CD14-positive monocyte (primary cell): Measurements from ENCODE around the gene MYO1D. TPM values are rescaled to one million over a fixed set of nuclear protein-coding genes. Genes with fewer than 3 reads are reported as not detected.

Experiments
- DNase-seq, 3 donors: peaks; one replicate each; pipeline ENCODE4 v3.0.0-alpha.2; 2011 to 2022
- H2AFZ ChIP-seq: 2 replicates; pipeline ENCODE4 v1.6.0; 2012; ENCODE audit warnings: mild to moderate bottlenecking, low read depth, low read length, inconsistent platforms; ENCODE audit not compliant: insufficient read depth, poor library complexity, severe bottlenecking
- H3K27ac ChIP-seq, 2 donors: 1 replicate in 1 of 2; 2 replicates in 1 of 2; pipeline ENCODE4 v1.5.1; 2012 to 2013; ENCODE audit warnings: low read length in 2 of 2, control low read depth in 1 of 2, inconsistent platforms in 1 of 2, low read depth in 1 of 2, mild to moderate bottlenecking in 1 of 2
- H3K27me3 ChIP-seq, 2 donors: one replicate each; pipeline versions ENCODE4 v1.6.0 to v1.6.1; 2011 to 2013; ENCODE audit warnings: low read length in 2 of 2; ENCODE audit not compliant: control insufficient read depth in 2 of 2, insufficient read depth in 2 of 2
- H3K36me3 ChIP-seq, 2 donors: replicated peaks in 1 of 2; 1 replicate in 1 of 2; 2 replicates in 1 of 2; pipeline versions ENCODE4 v1.5.1 to v1.6.1; 2012 to 2013; ENCODE audit warnings: low read length in 2 of 2, control low read depth in 1 of 2, inconsistent platforms in 1 of 2, mild to moderate bottlenecking in 1 of 2; ENCODE audit not compliant: insufficient read depth in 2 of 2, control insufficient read depth in 1 of 2
- H3K4me1 ChIP-seq, 2 donors: 1 replicate in 1 of 2; 2 replicates in 1 of 2; pipeline versions ENCODE4 v1.5.1 to v1.6.1; 2012 to 2013; ENCODE audit warnings: low read length in 2 of 2, control low read depth in 1 of 2, inconsistent platforms in 1 of 2, mild to moderate bottlenecking in 1 of 2, moderate library complexity in 1 of 2; ENCODE audit not compliant: insufficient read depth in 2 of 2, control insufficient read depth in 1 of 2
- H3K4me2 ChIP-seq: replicated peaks from 2 replicates; pipeline ENCODE3; 2012; ENCODE audit warnings: low read length, moderate library complexity, mild to moderate bottlenecking; ENCODE audit not compliant: poor library complexity, severe bottlenecking; ENCODE audit errors: extremely low read depth
- H3K4me3 ChIP-seq, 3 experiments: fragments of 200-600 bp in 1 of 3; sonication (generic) in 1 of 3; replicated peaks in 1 of 3; 1 replicate in 2 of 3; 2 replicates in 1 of 3; pipeline ENCODE4 v1.5.1; 2011 to 2013; ENCODE audit warnings: low read length in 3 of 3, mild to moderate bottlenecking in 3 of 3, control low read depth in 2 of 3, low read depth in 2 of 3, inconsistent platforms in 1 of 3, moderate library complexity in 1 of 3
- H3K79me2 ChIP-seq: 2 replicates; pipeline ENCODE4 v1.6.0; 2012; ENCODE audit warnings: mild to moderate bottlenecking, control low read depth, inconsistent platforms, low read length, moderate library complexity; ENCODE audit not compliant: insufficient read depth
- H3K9ac ChIP-seq: 2 replicates; pipeline ENCODE4 v1.6.0; 2017; ENCODE audit warnings: low read length, mild to moderate bottlenecking; ENCODE audit not compliant: insufficient read depth, poor library complexity, severe bottlenecking
- H3K9me3 ChIP-seq, 2 donors: replicated peaks in 1 of 2; 1 replicate in 1 of 2; 2 replicates in 1 of 2; pipeline versions ENCODE4 v1.5.1 to v1.6.1; 2012 to 2013; ENCODE audit warnings: low read length in 2 of 2, control low read depth in 1 of 2; ENCODE audit not compliant: control insufficient read depth in 1 of 2, insufficient read depth in 1 of 2
- H4K20me1 ChIP-seq: 2 replicates; pipeline ENCODE4 v1.6.0; 2012; ENCODE audit warnings: mild to moderate bottlenecking, low read length, control low read depth, moderate library complexity; ENCODE audit not compliant: insufficient read depth
- H3K27ac Mint-ChIP-seq, 7 donors: one replicate each; pipeline ENCODE4 v1.8.0; 2020; ENCODE audit warnings: mild to moderate bottlenecking in 7 of 7, mixed read lengths in 7 of 7, moderate library complexity in 6 of 7, inconsistent platforms in 2 of 7
- H3K27me3 Mint-ChIP-seq, 3 donors: one replicate each; pipeline ENCODE4 v1.8.0; 2021 to 2022; ENCODE audit warnings: low read depth in 3 of 3, mild to moderate bottlenecking in 3 of 3, mixed read lengths in 3 of 3, moderate library complexity in 3 of 3, inconsistent platforms in 1 of 3
- H3K36me3 Mint-ChIP-seq, 2 donors: one replicate each; pipeline ENCODE4 v1.8.0; 2020; ENCODE audit warnings: mixed read lengths in 2 of 2, inconsistent platforms in 1 of 2, mild to moderate bottlenecking in 1 of 2
- H3K4me1 Mint-ChIP-seq: one replicate; pipeline ENCODE4 v1.8.0; 2020; ENCODE audit warnings: mild to moderate bottlenecking, mixed read lengths
- H3K4me3 Mint-ChIP-seq, 2 donors: one replicate each; pipeline ENCODE4 v1.8.0; 2020; ENCODE audit warnings: mild to moderate bottlenecking in 2 of 2, mixed read lengths in 2 of 2, moderate library complexity in 1 of 2
- H3K9me3 Mint-ChIP-seq, 7 donors: one replicate each; pipeline ENCODE4 v1.8.0; 2020 to 2022; ENCODE audit warnings: mixed read lengths in 7 of 7, mild to moderate bottlenecking in 6 of 7, moderate library complexity in 6 of 7, inconsistent platforms in 2 of 7
- WGBS: methylation state at CpG from one replicate; pipeline ENCODE4 v1.1.5; 2013; ENCODE audit warnings: missing lambda C conversion rate; ENCODE audit not compliant: insufficient coverage; 5-methylcytosine and 5-hydroxymethylcytosine counted together
- intact Hi-C, 2 donors: fragments of 100-400 bp; cut with micrococcal nuclease; formaldehyde crosslinking; loops; one replicate each; pipeline versions ENCODE4 v1.15.0 to v1.15.1; 2023
- polyA plus RNA-seq, 3 donors: library from polyadenylated mRNA; depleted of rRNA in 1 of 3; unstranded in 2 of 3; stranded (reverse) in 1 of 3; fragments of 300-500 nt in 2 of 3; fragments of >200 nt in 1 of 3; fragmentation: Illumina TruSeq in 2 of 3; gene quantifications; 1 replicate in 2 of 3; 2 replicates in 1 of 3; pipeline ENCODE4 v1.2.3, GENCODE V29; 2012 to 2021
- TF ChIP-seq, protein P1 (sequence below): fragments of 200-600 bp; IDR thresholded peaks from one replicate; pipeline ENCODE4 v1.8.0; 2022; ENCODE audit warnings: antibody characterized with exemption, mild to moderate bottlenecking

MYO1D gene
- polyA plus RNA-seq, 3 donors: 0.22 to 0.39 (median 0.26) TPM

DNA sequence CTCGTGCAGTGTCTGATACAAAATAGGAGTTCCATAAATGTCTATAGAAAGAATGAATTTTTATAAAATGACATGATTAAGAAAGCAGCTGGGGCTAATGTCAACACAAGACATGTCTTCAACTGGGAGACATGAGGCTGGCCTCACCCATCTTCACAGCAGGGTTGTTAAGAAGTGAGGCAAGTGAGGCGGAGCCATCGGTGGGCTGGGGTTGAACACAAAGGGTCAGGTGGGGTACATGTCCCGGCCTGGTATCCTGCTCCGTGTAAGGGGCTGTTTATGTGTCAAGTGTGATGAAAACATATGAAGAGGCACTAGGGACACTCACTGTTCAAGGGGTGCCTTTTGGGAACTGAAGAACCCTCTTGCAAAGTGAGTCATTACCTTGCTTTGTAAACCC, 368.0 kb downstream of the MYO1D start:
- Mint-ChIP-seq H3K36me3 (no peaks in the 10 kb centered on the region), H3K27ac (no peak overlapping the region), H3K4me1 (peaks cover 24% of the 10 kb centered on the region), H3K27me3 (peaks cover 3 to 10% (median 5%) of the 10 kb centered on the region in 3 donors), H3K9me3 (no peaks in the 10 kb centered on the region), H3K4me3 (no peak overlapping the region)
- no peaks in the 10 kb centered on the region for H3K36me3 ChIP-seq
- TF ChIP-seq, protein P1, sequence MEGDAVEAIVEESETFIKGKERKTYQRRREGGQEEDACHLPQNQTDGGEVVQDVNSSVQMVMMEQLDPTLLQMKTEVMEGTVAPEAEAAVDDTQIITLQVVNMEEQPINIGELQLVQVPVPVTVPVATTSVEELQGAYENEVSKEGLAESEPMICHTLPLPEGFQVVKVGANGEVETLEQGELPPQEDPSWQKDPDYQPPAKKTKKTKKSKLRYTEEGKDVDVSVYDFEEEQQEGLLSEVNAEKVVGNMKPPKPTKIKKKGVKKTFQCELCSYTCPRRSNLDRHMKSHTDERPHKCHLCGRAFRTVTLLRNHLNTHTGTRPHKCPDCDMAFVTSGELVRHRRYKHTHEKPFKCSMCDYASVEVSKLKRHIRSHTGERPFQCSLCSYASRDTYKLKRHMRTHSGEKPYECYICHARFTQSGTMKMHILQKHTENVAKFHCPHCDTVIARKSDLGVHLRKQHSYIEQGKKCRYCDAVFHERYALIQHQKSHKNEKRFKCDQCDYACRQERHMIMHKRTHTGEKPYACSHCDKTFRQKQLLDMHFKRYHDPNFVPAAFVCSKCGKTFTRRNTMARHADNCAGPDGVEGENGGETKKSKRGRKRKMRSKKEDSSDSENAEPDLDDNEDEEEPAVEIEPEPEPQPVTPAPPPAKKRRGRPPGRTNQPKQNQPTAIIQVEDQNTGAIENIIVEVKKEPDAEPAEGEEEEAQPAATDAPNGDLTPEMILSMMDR: no peak
- intact Hi-C loops: no loop called here
- H4K20me1 ChIP-seq: no peaks in the 10 kb centered on the region
- WGBS: 98% methylated on average over 5 of the region's 5 CpGs
- no peak overlapping the region for H3K9ac ChIP-seq
- peaks cover 18 to 21% of the 10 kb centered on the region in 2 donors for H3K4me1 ChIP-seq
- H3K4me3 ChIP-seq: no peak overlapping the region
- no peaks in the 10 kb centered on the region for H3K79me2 ChIP-seq
- no peak overlapping the region for H2AFZ ChIP-seq
- H3K4me2 ChIP-seq: no peak overlapping the region
- H3K27me3 ChIP-seq: no peaks in the 10 kb centered on the region
- no peak overlapping the region for H3K27ac ChIP-seq
- H3K9me3 ChIP-seq: no peaks in the 10 kb centered on the region
- DNase-seq: no peak

DNA sequence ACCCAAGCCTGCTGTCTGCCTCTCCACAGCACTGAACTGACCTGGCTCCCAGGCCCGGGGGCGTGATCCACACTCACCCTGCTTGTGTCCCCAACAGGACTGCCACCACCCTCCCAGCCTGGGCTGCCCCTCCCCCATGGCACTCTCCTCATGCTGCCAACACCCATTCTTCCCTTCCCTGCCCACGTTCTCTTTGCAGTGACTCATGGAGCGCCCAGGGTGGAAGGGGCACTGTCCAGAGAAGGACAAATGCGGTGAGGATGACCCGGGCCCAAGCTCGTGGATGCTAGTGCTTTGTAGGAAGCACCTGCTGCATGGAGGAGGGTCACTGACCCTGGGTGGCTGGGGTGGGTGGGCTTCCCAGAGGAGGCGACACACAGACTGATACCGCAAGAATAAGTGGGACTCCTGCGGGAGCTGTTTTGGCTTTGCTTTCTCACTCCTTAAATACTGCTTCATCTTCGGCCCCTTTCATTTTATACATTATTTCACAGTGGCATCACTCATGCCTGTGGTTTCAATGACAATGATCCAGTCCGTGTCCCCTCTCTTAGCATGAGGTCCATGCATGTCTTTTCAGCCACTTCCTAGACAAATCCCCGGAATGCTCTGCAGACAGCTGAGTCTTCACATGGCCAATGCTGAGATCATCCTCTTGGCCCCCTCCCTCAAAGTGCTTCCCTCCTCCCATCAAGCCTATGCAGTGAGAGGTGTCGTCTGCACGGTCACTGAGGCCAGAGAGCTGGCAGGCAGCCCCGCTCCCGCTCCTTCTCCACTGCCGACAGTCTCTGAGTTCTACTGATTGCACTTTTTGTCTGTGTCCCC, 372.5 kb downstream of the MYO1D start:
- H3K27ac ChIP-seq: peak overlapping the region; percentile 85 to 90
- Mint-ChIP-seq H3K27ac (peak overlapping the region; percentile 87 to 96 (median 94)), H3K4me1 (peaks cover 47% of the 10 kb centered on the region), H3K9me3 (no peaks in the 10 kb centered on the region), H3K4me3 (peak overlapping the region; percentile 60 to 81), H3K36me3 (peaks cover 8% of the 10 kb centered on the region in 2 donors), H3K27me3 (peaks cover 0 to 6% (median 0%) of the 10 kb centered on the region in 3 donors)
- H3K4me2 ChIP-seq: peak overlapping the region; percentile 72
- peaks cover 41 to 46% of the 10 kb centered on the region in 2 donors for H3K4me1 ChIP-seq
- H3K4me3 ChIP-seq: peak overlapping the region in 1 of 3 experiments; percentile 66
- H3K27me3 ChIP-seq: no peaks in the 10 kb centered on the region
- 81% methylated on average over 15 of the region's 18 CpGs for whole genome bisulfite sequencing
- H3K79me2 ChIP-seq: no peaks in the 10 kb centered on the region
- H3K9me3 ChIP-seq: no peaks in the 10 kb centered on the region
- intact Hi-C loops: no loop called here
- H3K9ac ChIP-seq: peak overlapping the region; percentile 56
- H3K36me3 ChIP-seq: no peaks in the 10 kb centered on the region
- H4K20me1 ChIP-seq: no peaks in the 10 kb centered on the region
- TF ChIP-seq, protein P1: no peak
- H2AFZ ChIP-seq: peak overlapping the region; percentile 56
- DNase-seq: peak; percentile 28 to 69 (median 54)
